Measurements from ENCODE around the gene ZFPM1. TPM values are rescaled to one million over a fixed set of nuclear protein-coding genes. Genes with fewer than 3 reads are reported as not detected.

ZFPM1 gene
- total RNA-seq, 6 donors from 2014 or later = 1.0 to 8.4 (median 3.3) TPM

DNA sequence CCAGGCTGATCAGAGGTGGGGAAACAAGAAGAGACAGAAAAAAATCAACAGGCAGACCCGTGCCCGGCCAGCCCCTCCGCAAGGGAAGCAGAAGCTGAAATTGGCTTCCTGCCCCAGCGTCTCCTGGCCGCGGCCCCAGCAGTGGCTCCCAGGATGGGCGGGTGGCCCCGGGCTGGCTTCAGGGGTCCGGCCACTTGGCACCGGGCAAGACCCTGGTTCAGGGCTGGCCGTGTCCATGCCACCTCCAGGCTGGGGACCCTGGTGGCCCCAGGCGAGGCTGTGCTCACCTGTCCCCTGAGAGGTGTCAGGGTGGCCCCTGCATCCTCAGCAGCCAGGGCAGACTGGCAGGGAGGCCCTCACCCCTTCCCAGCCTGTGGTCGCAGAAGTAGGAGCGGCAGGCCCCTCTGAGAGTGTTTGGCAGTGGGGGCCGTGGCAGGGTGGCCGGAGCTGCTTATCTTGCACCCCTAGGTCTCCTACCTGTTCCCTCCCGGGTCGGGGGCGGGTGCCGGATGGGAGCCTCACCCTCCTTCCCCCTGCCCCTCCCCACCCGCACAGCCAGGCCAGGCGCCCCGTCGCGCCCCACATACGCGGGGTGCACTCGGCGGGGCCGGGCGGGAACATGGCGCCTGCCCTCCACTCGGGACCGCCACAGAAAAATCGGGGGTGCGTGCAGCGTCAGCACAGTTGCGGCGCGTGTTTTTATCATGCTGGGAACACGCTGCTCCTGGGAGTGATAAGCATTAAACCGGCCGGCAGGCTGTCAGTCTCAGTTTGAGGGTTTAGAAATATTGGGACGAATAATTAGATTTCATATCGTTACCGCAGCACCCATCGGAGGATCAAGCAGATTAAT is 70.5 kb downstream of the ZFPM1 start:
- H3K4me3 ChIP-seq = no peak overlapping the region
- H3K4me1 ChIP-seq = peaks cover 10 to 26% (median 17%) of the 10 kb centered on the region in 4 donors
- peak in 1 of 2 donors; percentile 79 for DNase-seq
- H3K27ac ChIP-seq = no peak overlapping the region
- WGBS, 2 donors = 41 to 46% methylated on average over 8 to 43 of the region's 47 CpGs
- H3K9me3 ChIP-seq = no peaks in the 10 kb centered on the region
- TF ChIP-seq POLR2A (IDR thresholded peaks at IDR 0.05) = no peak
- TF ChIP-seq POLR2AphosphoS5 (IDR thresholded peaks at IDR 0.05) = no peak
- TF ChIP-seq EP300 (IDR thresholded peaks at IDR 0.05) = no peak
- TF ChIP-seq, protein P1, sequence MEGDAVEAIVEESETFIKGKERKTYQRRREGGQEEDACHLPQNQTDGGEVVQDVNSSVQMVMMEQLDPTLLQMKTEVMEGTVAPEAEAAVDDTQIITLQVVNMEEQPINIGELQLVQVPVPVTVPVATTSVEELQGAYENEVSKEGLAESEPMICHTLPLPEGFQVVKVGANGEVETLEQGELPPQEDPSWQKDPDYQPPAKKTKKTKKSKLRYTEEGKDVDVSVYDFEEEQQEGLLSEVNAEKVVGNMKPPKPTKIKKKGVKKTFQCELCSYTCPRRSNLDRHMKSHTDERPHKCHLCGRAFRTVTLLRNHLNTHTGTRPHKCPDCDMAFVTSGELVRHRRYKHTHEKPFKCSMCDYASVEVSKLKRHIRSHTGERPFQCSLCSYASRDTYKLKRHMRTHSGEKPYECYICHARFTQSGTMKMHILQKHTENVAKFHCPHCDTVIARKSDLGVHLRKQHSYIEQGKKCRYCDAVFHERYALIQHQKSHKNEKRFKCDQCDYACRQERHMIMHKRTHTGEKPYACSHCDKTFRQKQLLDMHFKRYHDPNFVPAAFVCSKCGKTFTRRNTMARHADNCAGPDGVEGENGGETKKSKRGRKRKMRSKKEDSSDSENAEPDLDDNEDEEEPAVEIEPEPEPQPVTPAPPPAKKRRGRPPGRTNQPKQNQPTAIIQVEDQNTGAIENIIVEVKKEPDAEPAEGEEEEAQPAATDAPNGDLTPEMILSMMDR (IDR thresholded peaks at IDR 0.05) = no peak
- no peaks in the 10 kb centered on the region for H3K36me3 ChIP-seq
- peaks cover 0 to 5% (median 2%) of the 10 kb centered on the region in 4 donors for H3K27me3 ChIP-seq
- ATAC-seq (ENCODE audit: low FRiP score in 2 of 2) = no peak

DNA sequence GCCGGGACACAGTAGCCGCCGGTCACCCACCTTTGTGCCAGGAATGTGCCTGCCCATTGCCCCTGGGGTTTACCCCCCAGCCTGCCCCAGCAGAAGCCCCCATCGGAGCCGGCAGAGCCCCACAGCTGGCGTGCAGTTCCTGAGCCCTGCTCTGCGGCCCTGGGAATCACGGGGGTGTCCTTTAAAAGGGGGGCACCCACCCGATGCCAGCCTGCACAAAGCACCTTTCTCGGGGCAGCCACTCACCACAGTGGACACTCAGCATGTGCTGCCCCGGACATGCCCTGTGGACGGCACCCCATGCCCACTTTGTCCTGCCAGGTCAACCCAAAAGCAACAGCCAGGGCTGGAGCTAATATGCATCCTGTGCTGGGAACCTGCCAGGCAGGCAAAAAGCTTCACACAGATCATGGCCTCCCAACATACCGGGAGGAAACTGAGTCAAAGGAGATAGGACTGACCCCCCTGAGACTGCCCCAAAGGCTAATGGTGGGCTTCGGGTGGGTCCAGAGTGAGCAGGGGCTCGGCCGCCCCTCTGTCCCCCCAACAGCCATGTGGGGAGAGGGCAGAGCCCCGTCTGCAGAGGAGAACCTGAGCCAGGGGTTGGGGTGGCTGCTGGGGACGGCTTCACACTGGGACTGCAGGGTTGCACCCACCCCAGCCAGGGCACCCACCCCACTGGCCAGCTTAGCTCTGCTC is 71.3 kb downstream of the ZFPM1 start:
- no peak for ATAC-seq (ENCODE audit: low FRiP score in 2 of 2)
- DNase-seq = peak in 1 of 2 donors; percentile 68
- Histone ChIP-seq H3K27me3 (peaks cover 0 to 5% (median 2%) of the 10 kb centered on the region in 4 donors), H3K36me3 (no peaks in the 10 kb centered on the region), H3K4me3 (no peak overlapping the region), H3K4me1 (peaks cover 10 to 26% (median 17%) of the 10 kb centered on the region in 4 donors), H3K27ac (no peak overlapping the region), H3K9me3 (no peaks in the 10 kb centered on the region)
- TF ChIP-seq POLR2AphosphoS5 (IDR thresholded peaks at IDR 0.05) (no peak), POLR2A (IDR thresholded peaks at IDR 0.05) (no peak), EP300 (IDR thresholded peaks at IDR 0.05) (no peak)
- TF ChIP-seq, protein P1 (IDR thresholded peaks at IDR 0.05) = no peak
- WGBS, 2 donors = 53 to 71% methylated on average over 4 to 17 of the region's 18 CpGs

DNA sequence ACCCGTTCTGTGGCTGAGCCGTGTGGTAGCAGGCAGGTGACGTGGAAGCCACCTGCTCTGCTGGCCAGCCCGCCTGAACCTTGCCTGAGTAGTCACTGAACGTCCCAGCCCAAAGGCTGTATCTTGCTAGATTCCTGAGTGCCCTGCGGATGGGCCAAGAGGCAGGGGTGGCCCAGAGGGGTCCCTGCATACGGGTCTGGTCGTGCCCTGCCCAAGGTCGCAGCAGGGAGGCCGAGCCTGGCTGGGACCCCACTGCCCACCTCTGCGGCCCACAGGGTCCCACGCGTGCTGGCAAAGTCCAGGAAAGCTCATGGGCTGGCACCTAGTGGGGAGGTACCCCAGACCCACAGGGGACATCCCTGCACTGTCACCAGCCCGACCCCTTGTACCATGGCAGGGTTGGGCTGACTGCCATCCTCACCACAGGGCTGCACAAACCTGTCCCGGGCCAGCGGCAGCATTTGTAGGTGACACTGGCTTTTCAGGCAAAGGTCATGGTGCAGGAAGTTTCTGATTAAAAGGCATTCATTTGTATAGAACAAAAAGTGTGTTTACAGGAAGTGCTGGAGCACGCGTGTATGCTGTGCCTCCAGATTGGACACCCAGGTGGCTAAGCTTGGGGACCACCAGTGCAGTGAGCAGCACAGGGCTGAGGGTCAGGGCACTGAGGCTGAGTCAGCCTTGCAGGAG is 72.0 kb downstream of the ZFPM1 start:
- H3K27me3 ChIP-seq = peaks cover 0 to 5% (median 2%) of the 10 kb centered on the region in 4 donors
- ATAC-seq (ENCODE audit: low FRiP score in 2 of 2) (no peak), DNase-seq (peak in 1 of 2 donors; percentile 80)
- no peak overlapping the region for H3K4me3 ChIP-seq
- TF ChIP-seq POLR2AphosphoS5 (IDR thresholded peaks at IDR 0.05) (no peak), POLR2A (IDR thresholded peaks at IDR 0.05) (no peak), EP300 (IDR thresholded peaks at IDR 0.05) (no peak)
- TF ChIP-seq, protein P1 (IDR thresholded peaks at IDR 0.05) = no peak
- H3K27ac ChIP-seq = no peak overlapping the region
- no peaks in the 10 kb centered on the region for H3K36me3 ChIP-seq
- H3K4me1 ChIP-seq = peaks cover 10 to 26% (median 17%) of the 10 kb centered on the region in 4 donors
- H3K9me3 ChIP-seq = no peaks in the 10 kb centered on the region
- WGBS, 2 donors = 30 to 37% methylated on average over 2 to 7 of the region's 18 CpGs

DNA sequence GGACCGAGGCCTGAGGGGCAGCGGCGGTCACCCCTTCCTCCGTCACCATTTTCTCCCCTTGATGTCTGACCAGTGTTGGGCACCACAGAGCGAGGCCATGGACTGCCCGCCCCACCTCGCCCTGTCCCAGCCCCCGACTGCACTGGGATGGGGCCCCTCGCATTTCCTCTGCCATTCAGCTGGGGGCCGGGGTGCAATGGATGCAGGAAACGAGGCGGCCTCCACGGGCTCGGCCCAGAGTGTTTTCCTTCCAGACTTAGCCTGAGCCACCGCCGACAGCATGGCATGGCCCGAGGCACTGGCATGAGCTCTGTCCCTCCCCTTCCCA is 72.5 kb downstream of the ZFPM1 start:
- TF ChIP-seq, protein P1 (IDR thresholded peaks at IDR 0.05) = no peak
- no peak for TF ChIP-seq EP300 (IDR thresholded peaks at IDR 0.05)
- 57% methylated on average over 14 of the region's 17 CpGs; no CpG with 5 or more reads in 1 of the 2 donors for WGBS, 2 donors
- Histone ChIP-seq H3K36me3 (no peaks in the 10 kb centered on the region), H3K9me3 (no peaks in the 10 kb centered on the region), H3K27me3 (peaks cover 0 to 5% (median 2%) of the 10 kb centered on the region in 4 donors), H3K27ac (peak overlapping the region in 1 of 4 donors; percentile 8), H3K4me1 (peaks cover 10 to 26% (median 17%) of the 10 kb centered on the region in 4 donors), H3K4me3 (no peak overlapping the region)
- ATAC-seq (ENCODE audit: low FRiP score in 2 of 2) = no peak
- DNase-seq = peak in 1 of 2 donors; percentile 74
